Panc1 (cell line): ENCODE data around the gene SLC43A2. TPM values are rescaled to one million over a fixed set of nuclear protein-coding genes. Genes with fewer than 3 reads are reported as not detected.

ENCODE experiments used
- ATAC-seq: fragments of 200-7000 bp; cut with Tn5 transposase; 2 replicates; pipeline ENCODE4 v1.9.1; 2020; ENCODE audit warnings: mild to moderate bottlenecking, moderate library complexity
- BruUV-seq: library from RNA; stranded (reverse); fragments of 400-500 nt; replicated peaks from 2 replicates; lab custom pipeline; 2021; lab: Mats Ljungman, UMichigan
- CTCF ChIA-PET: fragments of 300-600 bp; sonication (Branson Sonifier 250); formaldehyde crosslinking; loops from one replicate; lab custom pipeline; 2022; ENCODE audit warnings: antibody characterized with exemption; lab: Charles Lee
- POLR2A ChIA-PET: fragments of 300-600 bp; sonication (Branson Sonifier 250); formaldehyde crosslinking; loops from one replicate; lab custom pipeline; 2022; ENCODE audit warnings: antibody characterized with exemption; lab: Charles Lee
- DNase-seq: peaks from one replicate; pipeline ENCODE4 v3.0.0-alpha.2; 2010; ENCODE audit warnings: low read depth, low spot score
- H3K27ac ChIP-seq: 2 replicates; pipeline ENCODE4 v1.5.1; 2011; ENCODE audit warnings: mild to moderate bottlenecking, low read length, inconsistent platforms
- H3K27me3 ChIP-seq: fragments of 200-500 bp; sonication (Bioruptor generic); 2 replicates; pipeline ENCODE4 v1.6.0; 2014; ENCODE audit warnings: low read length, inconsistent platforms; ENCODE audit not compliant: control insufficient read depth, insufficient read depth
- H3K36me3 ChIP-seq: fragments of 200-500 bp; sonication (Bioruptor generic); 2 replicates; pipeline ENCODE4 v1.5.1; 2014; ENCODE audit warnings: inconsistent platforms, mild to moderate bottlenecking, low read length, moderate library complexity; ENCODE audit not compliant: control insufficient read depth, insufficient read depth
- H3K4me1 ChIP-seq: 2 replicates; pipeline ENCODE4 v1.5.1; 2011; ENCODE audit warnings: inconsistent platforms, mild to moderate bottlenecking, low read length, moderate library complexity; ENCODE audit not compliant: control insufficient read depth, insufficient read depth
- H3K4me3 ChIP-seq, 2 experiments: 2 replicates each; pipeline ENCODE4 v1.5.1; 2011 to 2012; ENCODE audit warnings: low read depth in 2 of 2, low read length in 2 of 2, mild to moderate bottlenecking in 2 of 2, inconsistent platforms in 1 of 2, moderate library complexity in 1 of 2
- H3K9me3 ChIP-seq: fragments of 200-500 bp; sonication (Bioruptor generic); 2 replicates; pipeline ENCODE4 v1.5.1; 2014; ENCODE audit warnings: low read depth, mild to moderate bottlenecking, inconsistent platforms, low read length, moderate library complexity; ENCODE audit not compliant: control insufficient read depth, insufficient read depth
- POLR2AphosphoS5 ChIP-seq: IDR thresholded peaks from 2 replicates; pipeline ENCODE4 v1.6.1; 2012; ENCODE audit warnings: mild to moderate bottlenecking, low read depth, low read length, moderate library complexity
- SIN3A ChIP-seq: IDR thresholded peaks from 2 replicates; pipeline ENCODE4 v1.6.1; 2012; ENCODE audit warnings: low read depth, mild to moderate bottlenecking, low read length, moderate library complexity, borderline replicate concordance; ENCODE audit not compliant: insufficient read depth
- TCF7L2 ChIP-seq: IDR thresholded peaks from 2 replicates; pipeline ENCODE4 v1.6.1; 2011; ENCODE audit warnings: mild to moderate bottlenecking, low read depth, low read length, inconsistent platforms
- in situ Hi-C: cut with HindIII; loops from 2 replicates; pipeline ENCODE4 v1.10.0; 2016; ENCODE audit warnings: low sequenced_read_pairs, low pct_unique_long_range_greater_than_20kb
- intact Hi-C: fragments of 100-400 bp; cut with micrococcal nuclease; formaldehyde crosslinking; loops from one replicate; pipeline ENCODE4 v1.10.0; 2022; ENCODE audit not compliant: unreplicated experiment
- total RNA-seq: library from RNA; stranded (reverse); gene quantifications from one replicate; pipeline ENCODE4 v1.2.1, GENCODE V29; 2021; ENCODE audit not compliant: unreplicated experiment
- TF ChIP-seq, protein P1 (sequence below), 2 experiments: IDR thresholded peaks; 2 replicates each; pipeline ENCODE4 v1.6.1; 2011 to 2012; ENCODE audit warnings: low read depth in 2 of 2, control low read depth in 1 of 2, low read length in 1 of 2, mild to moderate bottlenecking in 1 of 2, moderate library complexity in 1 of 2; ENCODE audit not compliant: insufficient read depth in 1 of 2
- TF ChIP-seq, protein P2 (sequence below): fragments of 450-650 bp; IDR thresholded peaks from 2 replicates; pipeline ENCODE4 v1.5.1; 2017; ENCODE audit warnings: mild to moderate bottlenecking

SLC43A2 gene
- total RNA-seq, 1 experiment from 2014 or later, result 23.3 TPM

DNA sequence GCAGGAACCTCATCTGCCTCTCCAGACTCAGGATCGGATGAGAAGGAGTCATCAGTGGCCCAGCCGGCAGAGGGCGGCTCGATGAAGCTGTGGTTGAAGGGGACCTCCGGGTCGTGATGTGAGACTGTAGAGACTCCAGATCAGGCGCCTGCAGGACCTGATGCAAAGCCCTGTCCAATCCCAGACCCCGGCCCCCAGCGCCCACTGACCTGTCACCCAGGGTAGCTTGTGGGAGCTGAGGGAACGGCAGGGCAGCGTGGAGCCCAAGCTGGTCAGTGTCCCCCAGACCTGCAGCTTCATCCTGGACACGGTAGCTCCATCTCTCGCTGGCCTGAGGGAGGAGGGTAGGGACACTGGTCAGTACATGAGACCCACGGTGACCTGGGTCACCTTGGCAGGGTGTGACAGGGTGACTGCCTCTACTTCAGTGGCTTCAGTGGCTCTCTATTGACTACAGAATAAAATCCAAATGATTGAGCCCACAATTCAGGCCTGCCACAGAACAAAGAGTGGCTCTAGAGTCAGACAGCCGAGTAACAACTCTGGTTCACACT is 8.2 kb upstream of the SLC43A2 start:
- Histone ChIP-seq H3K27me3 (no peaks in the 10 kb centered on the region), H3K4me1 (peaks cover 3% of the 10 kb centered on the region; the same call in 1 of the 2 replicates), H3K27ac (no peak overlapping the region), H3K4me3 (no peak overlapping the region), H3K36me3 (no peaks in the 10 kb centered on the region), H3K9me3 (no peaks in the 10 kb centered on the region)
- DNase-seq (no peak), ATAC-seq (no peak)
- intact Hi-C loops, result no loop called here
- POLR2A ChIA-PET, result interaction anchor here (0.6 kb wide), 1 partner anchor 103 kb away, joined by 4 read pairs; no protein-coding TSS in a partner anchor
- CTCF ChIA-PET, result no interaction called here
- in situ Hi-C loops, result no loop called here
- no TSS peak for BruUV-seq
- no peak for TF ChIP-seq POLR2AphosphoS5

DNA sequence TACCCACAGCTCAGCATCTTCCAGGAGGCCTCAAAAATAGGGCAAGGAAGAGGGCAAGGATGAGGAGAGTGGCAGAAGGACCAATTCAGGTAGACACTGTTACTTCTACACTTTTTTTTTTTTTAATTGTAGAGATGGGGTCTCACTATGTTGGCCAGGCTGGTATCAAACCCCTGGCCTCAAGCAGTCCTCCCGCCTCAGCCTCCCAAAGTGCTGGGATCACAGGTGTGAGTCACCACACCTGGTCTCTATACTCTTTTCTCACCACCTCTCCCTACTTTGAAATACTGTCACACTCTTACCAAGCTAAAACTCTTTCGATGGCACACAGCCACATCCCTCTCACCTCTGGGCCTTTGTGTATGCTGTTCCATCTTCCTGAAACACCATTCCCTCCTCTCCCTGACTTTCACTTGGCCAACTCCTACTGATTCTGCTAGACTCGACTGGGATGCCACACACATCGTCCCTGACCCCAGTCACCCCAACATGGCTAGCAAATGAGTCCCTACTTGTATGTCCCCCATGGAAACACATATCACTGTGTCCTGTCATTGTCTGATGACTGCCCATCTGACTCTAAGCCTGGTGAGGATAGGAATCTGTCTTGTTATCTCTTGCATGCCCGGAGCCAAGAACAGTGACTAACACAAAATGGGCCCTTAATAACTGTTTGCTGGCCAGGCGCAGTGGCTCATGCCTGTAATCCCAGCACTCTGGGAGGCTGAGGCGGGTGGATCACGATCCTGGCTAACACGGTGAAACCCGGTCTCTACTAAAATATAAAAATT is 7.2 kb upstream of the SLC43A2 start:
- TF ChIP-seq TCF7L2, result no peak
- no peak for TF ChIP-seq POLR2AphosphoS5
- TF ChIP-seq, protein P1, sequence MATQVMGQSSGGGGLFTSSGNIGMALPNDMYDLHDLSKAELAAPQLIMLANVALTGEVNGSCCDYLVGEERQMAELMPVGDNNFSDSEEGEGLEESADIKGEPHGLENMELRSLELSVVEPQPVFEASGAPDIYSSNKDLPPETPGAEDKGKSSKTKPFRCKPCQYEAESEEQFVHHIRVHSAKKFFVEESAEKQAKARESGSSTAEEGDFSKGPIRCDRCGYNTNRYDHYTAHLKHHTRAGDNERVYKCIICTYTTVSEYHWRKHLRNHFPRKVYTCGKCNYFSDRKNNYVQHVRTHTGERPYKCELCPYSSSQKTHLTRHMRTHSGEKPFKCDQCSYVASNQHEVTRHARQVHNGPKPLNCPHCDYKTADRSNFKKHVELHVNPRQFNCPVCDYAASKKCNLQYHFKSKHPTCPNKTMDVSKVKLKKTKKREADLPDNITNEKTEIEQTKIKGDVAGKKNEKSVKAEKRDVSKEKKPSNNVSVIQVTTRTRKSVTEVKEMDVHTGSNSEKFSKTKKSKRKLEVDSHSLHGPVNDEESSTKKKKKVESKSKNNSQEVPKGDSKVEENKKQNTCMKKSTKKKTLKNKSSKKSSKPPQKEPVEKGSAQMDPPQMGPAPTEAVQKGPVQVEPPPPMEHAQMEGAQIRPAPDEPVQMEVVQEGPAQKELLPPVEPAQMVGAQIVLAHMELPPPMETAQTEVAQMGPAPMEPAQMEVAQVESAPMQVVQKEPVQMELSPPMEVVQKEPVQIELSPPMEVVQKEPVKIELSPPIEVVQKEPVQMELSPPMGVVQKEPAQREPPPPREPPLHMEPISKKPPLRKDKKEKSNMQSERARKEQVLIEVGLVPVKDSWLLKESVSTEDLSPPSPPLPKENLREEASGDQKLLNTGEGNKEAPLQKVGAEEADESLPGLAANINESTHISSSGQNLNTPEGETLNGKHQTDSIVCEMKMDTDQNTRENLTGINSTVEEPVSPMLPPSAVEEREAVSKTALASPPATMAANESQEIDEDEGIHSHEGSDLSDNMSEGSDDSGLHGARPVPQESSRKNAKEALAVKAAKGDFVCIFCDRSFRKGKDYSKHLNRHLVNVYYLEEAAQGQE (IDR thresholded peaks at IDR 0.05; ENCODE audit: insufficient read depth in 1 of 2, low read depth in 2 of 2, low read length in 1 of 2), result no peak
- TF ChIP-seq, protein P2, sequence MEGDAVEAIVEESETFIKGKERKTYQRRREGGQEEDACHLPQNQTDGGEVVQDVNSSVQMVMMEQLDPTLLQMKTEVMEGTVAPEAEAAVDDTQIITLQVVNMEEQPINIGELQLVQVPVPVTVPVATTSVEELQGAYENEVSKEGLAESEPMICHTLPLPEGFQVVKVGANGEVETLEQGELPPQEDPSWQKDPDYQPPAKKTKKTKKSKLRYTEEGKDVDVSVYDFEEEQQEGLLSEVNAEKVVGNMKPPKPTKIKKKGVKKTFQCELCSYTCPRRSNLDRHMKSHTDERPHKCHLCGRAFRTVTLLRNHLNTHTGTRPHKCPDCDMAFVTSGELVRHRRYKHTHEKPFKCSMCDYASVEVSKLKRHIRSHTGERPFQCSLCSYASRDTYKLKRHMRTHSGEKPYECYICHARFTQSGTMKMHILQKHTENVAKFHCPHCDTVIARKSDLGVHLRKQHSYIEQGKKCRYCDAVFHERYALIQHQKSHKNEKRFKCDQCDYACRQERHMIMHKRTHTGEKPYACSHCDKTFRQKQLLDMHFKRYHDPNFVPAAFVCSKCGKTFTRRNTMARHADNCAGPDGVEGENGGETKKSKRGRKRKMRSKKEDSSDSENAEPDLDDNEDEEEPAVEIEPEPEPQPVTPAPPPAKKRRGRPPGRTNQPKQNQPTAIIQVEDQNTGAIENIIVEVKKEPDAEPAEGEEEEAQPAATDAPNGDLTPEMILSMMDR, result no peak
- TF ChIP-seq SIN3A, result no peak
- ChIA-PET CTCF (no interaction called here), POLR2A (interaction anchor here (0.6 kb wide), 1 partner anchor 21 kb away, joined by 3 read pairs; no protein-coding TSS in a partner anchor)

More for the DNA sequence above, 7.2 kb upstream of the SLC43A2 start:
- Histone ChIP-seq H3K9me3 (no peaks in the 10 kb centered on the region), H3K4me1 (peaks cover 3% of the 10 kb centered on the region; the same call in 1 of the 2 replicates), H3K27me3 (no peaks in the 10 kb centered on the region), H3K27ac (no peak overlapping the region), H3K36me3 (no peaks in the 10 kb centered on the region), H3K4me3 (no peak overlapping the region)
- no TSS peak for BruUV-seq
- DNase-seq (no peak), ATAC-seq (no peak)
- in situ Hi-C loops, result no loop called here
- intact Hi-C loops, result no loop called here
